ENCODE measurements around the gene TSPAN19.

Gene TSPAN19

GRCh38 chr12:85060916-85061315, 24.8 kb upstream of the TSPAN19 start:
- Histone ChIP-seq H3K4me3 (replicated peaks; ENCODE audit: low read depth, low read length) (no peak overlapping the region), H3K36me3 (ENCODE audit: control insufficient read depth, insufficient read depth, low read length) (no peaks in the 10 kb centered on the region), H3K27me3 (replicated peaks; ENCODE audit: control insufficient read depth, insufficient read depth, low read length) (no peaks in the 10 kb centered on the region)
- no peak for DNase-seq (ENCODE audit: extremely low read depth, insufficient read length)
- TF ChIP-seq CTCF (IDR thresholded peaks at IDR 0.05; ENCODE audit: insufficient read depth, low read length, poor library complexity, severe bottlenecking): no peak

- Histone ChIP-seq H3K27me3 (replicated peaks; ENCODE audit: control insufficient read depth, insufficient read depth, low read length) (no peaks in the 10 kb centered on the region), H3K4me3 (replicated peaks; ENCODE audit: low read depth, low read length) (no peak overlapping the region), H3K36me3 (ENCODE audit: control insufficient read depth, insufficient read depth, low read length) (no peaks in the 10 kb centered on the region)
- DNase-seq (ENCODE audit: extremely low read depth, insufficient read length): no peak
- TF ChIP-seq CTCF (IDR thresholded peaks at IDR 0.05; ENCODE audit: insufficient read depth, low read length, poor library complexity, severe bottlenecking): no peak
Observed at GRCh38 chr12:85059594-85059993, 23.5 kb upstream of the TSPAN19 start.

- DNase-seq (ENCODE audit: extremely low read depth, insufficient read length): no peak
- no peaks in the 10 kb centered on the region for H3K36me3 ChIP-seq (ENCODE audit: control insufficient read depth, insufficient read depth, low read length)
- TF ChIP-seq CTCF (IDR thresholded peaks at IDR 0.05; ENCODE audit: insufficient read depth, low read length, poor library complexity, severe bottlenecking): no peak
- no peaks in the 10 kb centered on the region for H3K27me3 ChIP-seq (replicated peaks; ENCODE audit: control insufficient read depth, insufficient read depth, low read length)
- no peak overlapping the region for H3K4me3 ChIP-seq (replicated peaks; ENCODE audit: low read depth, low read length)
Observed at GRCh38 chr12:85058339-85058738, 22.3 kb upstream of the TSPAN19 start.

- Histone ChIP-seq H3K4me3 (replicated peaks; ENCODE audit: low read depth, low read length) (no peak overlapping the region), H3K27me3 (replicated peaks; ENCODE audit: control insufficient read depth, insufficient read depth, low read length) (no peaks in the 10 kb centered on the region), H3K36me3 (ENCODE audit: control insufficient read depth, insufficient read depth, low read length) (no peaks in the 10 kb centered on the region)
- no peak for DNase-seq (ENCODE audit: extremely low read depth, insufficient read length)
- TF ChIP-seq CTCF (IDR thresholded peaks at IDR 0.05; ENCODE audit: insufficient read depth, low read length, poor library complexity, severe bottlenecking): peak; percentile 75
Observed at GRCh38 chr12:85057370-85057963, 21.4 kb upstream of the TSPAN19 start.

- Histone ChIP-seq H3K27me3 (replicated peaks; ENCODE audit: control insufficient read depth, insufficient read depth, low read length) (no peaks in the 10 kb centered on the region), H3K4me3 (replicated peaks; ENCODE audit: low read depth, low read length) (no peak overlapping the region), H3K36me3 (ENCODE audit: control insufficient read depth, insufficient read depth, low read length) (no peaks in the 10 kb centered on the region)
- TF ChIP-seq CTCF (IDR thresholded peaks at IDR 0.05; ENCODE audit: insufficient read depth, low read length, poor library complexity, severe bottlenecking): no peak
- DNase-seq (ENCODE audit: extremely low read depth, insufficient read length): no peak
Observed at GRCh38 chr12:85043829-85044228, 7.8 kb upstream of the TSPAN19 start.

GRCh38 chr12:85041395-85041794, 5.3 kb upstream of the TSPAN19 start:
- Histone ChIP-seq H3K4me3 (replicated peaks; ENCODE audit: low read depth, low read length) (no peak overlapping the region), H3K36me3 (ENCODE audit: control insufficient read depth, insufficient read depth, low read length) (no peaks in the 10 kb centered on the region), H3K27me3 (replicated peaks; ENCODE audit: control insufficient read depth, insufficient read depth, low read length) (no peaks in the 10 kb centered on the region)
- no peak for DNase-seq (ENCODE audit: extremely low read depth, insufficient read length)
- no peak for TF ChIP-seq CTCF (IDR thresholded peaks at IDR 0.05; ENCODE audit: insufficient read depth, low read length, poor library complexity, severe bottlenecking)

All from GM06990 (cell line).